ENCODE measurements around the gene SCRN3.

Gene SCRN3

GRCh38 chr2:174446531-174446930 lies 51.0 kb downstream of the SCRN3 start:
- no peak overlapping the region for H3K4me3 ChIP-seq (ENCODE audit: low read depth, low read length)
- no peak for DNase-seq (ENCODE audit: low read depth)
- TF ChIP-seq CTCF (IDR thresholded peaks at IDR 0.05; ENCODE audit: insufficient read depth, low read depth, low read length, missing control alignments) = no peak

GRCh38 chr2:174449033-174449432 lies 53.5 kb downstream of the SCRN3 start:
- H3K4me3 ChIP-seq (ENCODE audit: low read depth, low read length) = no peak overlapping the region
- no peak for TF ChIP-seq CTCF (IDR thresholded peaks at IDR 0.05; ENCODE audit: insufficient read depth, low read depth, low read length, missing control alignments)
- no peak for DNase-seq (ENCODE audit: low read depth)

- H3K4me3 ChIP-seq (ENCODE audit: low read depth, low read length) = no peak overlapping the region
- no peak for TF ChIP-seq CTCF (IDR thresholded peaks at IDR 0.05; ENCODE audit: insufficient read depth, low read depth, low read length, missing control alignments)
- DNase-seq (ENCODE audit: low read depth) = peak; percentile 40
These were observed 54.7 kb downstream of the SCRN3 start for GRCh38 chr2:174450021-174450816.

- DNase-seq (ENCODE audit: low read depth) = no peak
- H3K4me3 ChIP-seq (ENCODE audit: low read depth, low read length) = no peak overlapping the region
- TF ChIP-seq CTCF (IDR thresholded peaks at IDR 0.05; ENCODE audit: insufficient read depth, low read depth, low read length, missing control alignments) = no peak
These were observed 59.0 kb downstream of the SCRN3 start for GRCh38 chr2:174454566-174454965.

GRCh38 chr2:174461221-174461620 lies 65.7 kb downstream of the SCRN3 start:
- TF ChIP-seq CTCF (IDR thresholded peaks at IDR 0.05; ENCODE audit: insufficient read depth, low read depth, low read length, missing control alignments) = no peak
- H3K4me3 ChIP-seq (ENCODE audit: low read depth, low read length) = no peak overlapping the region
- no peak for DNase-seq (ENCODE audit: low read depth)

GRCh38 chr2:174465327-174465726 lies 69.8 kb downstream of the SCRN3 start:
- no peak for DNase-seq (ENCODE audit: low read depth)
- H3K4me3 ChIP-seq (ENCODE audit: low read depth, low read length) = no peak overlapping the region
- TF ChIP-seq CTCF (IDR thresholded peaks at IDR 0.05; ENCODE audit: insufficient read depth, low read depth, low read length, missing control alignments) = no peak

- DNase-seq (ENCODE audit: low read depth) = no peak
- no peak overlapping the region for H3K4me3 ChIP-seq (ENCODE audit: low read depth, low read length)
- no peak for TF ChIP-seq CTCF (IDR thresholded peaks at IDR 0.05; ENCODE audit: insufficient read depth, low read depth, low read length, missing control alignments)
These were observed 78.3 kb downstream of the SCRN3 start for GRCh38 chr2:174473796-174474195.
